K562 (cell line): ENCODE results near the gene JPH4. TPM values are rescaled to one million over a fixed set of nuclear protein-coding genes. Genes with fewer than 3 reads are reported as not detected.

Experiments used
- ATAC-seq: fragments of 200-7000 bp; cut with Tn5 transposase; 3 replicates; pipeline ENCODE4 v1.9.1; 2020; ENCODE audit warnings: moderate library complexity
- BruUV-seq: library from RNA; stranded (reverse); fragments of 400-500 nt; replicated peaks from 2 replicates; lab custom pipeline; 2021; lab: Mats Ljungman, UMichigan
- CTCF ChIA-PET: fragments of 300-600 bp; formaldehyde crosslinking; extraction: SDS; loops from one replicate; lab custom pipeline; 2021; ENCODE audit warnings: low intra/inter-chr PET ratio; lab: Yijun Ruan, JAX
- POLR2A ChIA-PET: fragments of 300-600, 350-650 bp; sonication (Branson Sonifier 250); formaldehyde crosslinking; extraction: SDS; loops from one replicate; lab custom pipeline; 2021; ENCODE audit warnings: antibody characterized with exemption, inconsistent platforms; lab: Yijun Ruan, JAX
- DNase-seq, 4 experiments: peaks; one replicate each; pipeline versions ENCODE4 v3.0.0 to v3.0.0-alpha.2; 2011 to 2018; ENCODE audit warnings: low spot score in 3 of 4, mixed read lengths in 3 of 4; ENCODE audit errors: extremely low read depth in 1 of 4
- FAIRE-seq: peaks from 2 replicates; lab custom pipeline; 2011; peaks lifted over from hg19 to GRCh38; lab: Jason Lieb, UNC
- H2AFZ ChIP-seq: 2 replicates; pipeline ENCODE4 v1.6.0; 2011; ENCODE audit warnings: low read depth, low read length, control low read depth, inconsistent platforms
- H3K27ac ChIP-seq: fragments of 200-600 bp; 3 replicates; pipeline ENCODE4 v1.8.0; 2011; ENCODE audit warnings: low read depth, mild to moderate bottlenecking, control low read depth, inconsistent platforms, low read length, moderate library complexity, mixed read lengths; ENCODE audit errors: extremely low read depth
- H3K27me3 ChIP-seq, 2 experiments: fragments of 300-600 bp in 1 of 2; 2 replicates in 1 of 2; 3 replicates in 1 of 2; pipeline versions ENCODE4 v1.6.0 to v1.8.0; 2011; ENCODE audit warnings: inconsistent platforms in 2 of 2, low read length in 2 of 2, mild to moderate bottlenecking in 1 of 2, mixed read lengths in 1 of 2, moderate library complexity in 1 of 2; ENCODE audit not compliant: control insufficient read depth in 2 of 2, insufficient read depth in 2 of 2
- H3K36me3 ChIP-seq: fragments of 300-600 bp; 3 replicates; pipeline ENCODE4 v1.8.0; 2011; ENCODE audit warnings: mild to moderate bottlenecking, low read length, inconsistent platforms; ENCODE audit not compliant: control insufficient read depth, insufficient read depth
- H3K4me1 ChIP-seq, 2 experiments: fragments of 200-600 bp in 1 of 2; replicated peaks in 1 of 2; 2 replicates in 1 of 2; 3 replicates in 1 of 2; pipeline versions ENCODE4 v1.5.1 to v1.8.0; 2011; ENCODE audit warnings: inconsistent platforms in 2 of 2, low read length in 2 of 2, mild to moderate bottlenecking in 1 of 2, mixed read lengths in 1 of 2, moderate library complexity in 1 of 2; ENCODE audit not compliant: control insufficient read depth in 2 of 2, insufficient read depth in 2 of 2
- H3K4me2 ChIP-seq: 2 replicates; pipeline ENCODE4 v1.6.1; 2011; ENCODE audit warnings: low read length, control low read depth, inconsistent platforms, mixed read lengths; ENCODE audit not compliant: insufficient read depth
- H3K4me3 ChIP-seq: fragments of 200-600 bp; sonication (generic), shearing (Covaris generic); 2 replicates; pipeline ENCODE4 v1.5.1; 2016; ENCODE audit warnings: control low read depth, inconsistent platforms
- H3K79me2 ChIP-seq: fragments of 200-600 bp; 3 replicates; pipeline ENCODE4 v1.8.0; 2011; ENCODE audit warnings: low read length, inconsistent platforms; ENCODE audit not compliant: control insufficient read depth, insufficient read depth
- H3K9ac ChIP-seq, 2 experiments: 2 replicates each; pipeline versions ENCODE4 v1.6.0 to v1.6.1; 2011; ENCODE audit warnings: low read depth in 2 of 2, low read length in 2 of 2, control low read depth in 1 of 2, inconsistent platforms in 1 of 2, mild to moderate bottlenecking in 1 of 2, mixed read lengths in 1 of 2; ENCODE audit not compliant: insufficient read depth in 1 of 2
- H3K9me1 ChIP-seq: one replicate; pipeline ENCODE4 v1.6.0; 2011; ENCODE audit warnings: inconsistent platforms, mild to moderate bottlenecking, low read length, moderate library complexity; ENCODE audit not compliant: control insufficient read depth, insufficient read depth
- H3K9me3 ChIP-seq: replicated peaks from 2 replicates; pipeline ENCODE4 v1.5.1; 2011; ENCODE audit warnings: low read depth, low read length, inconsistent platforms; ENCODE audit not compliant: control insufficient read depth, insufficient read depth
- H4K20me1 ChIP-seq: replicated peaks from 2 replicates; pipeline ENCODE4 v1.6.1; 2011; ENCODE audit warnings: low read length, inconsistent platforms, mixed read lengths; ENCODE audit not compliant: control insufficient read depth, insufficient read depth
- ATF4 ChIP-seq: fragments of 450-650 bp; formaldehyde crosslinking; IDR thresholded peaks from 2 replicates; pipeline ENCODE4 v1.4.0; 2022; ENCODE audit warnings: mild to moderate bottlenecking, moderate library complexity
- GTF2A2 ChIP-seq: IDR thresholded peaks from 2 replicates; pipeline ENCODE4 v1.6.1; 2016; ENCODE audit warnings: mild to moderate bottlenecking, missing genetic modification characterization, missing compliant biosample characterization
- HNRNPUL1 ChIP-seq: fragments of 200-400 bp; formaldehyde crosslinking; IDR thresholded peaks from 2 replicates; pipeline ENCODE4 v1.6.1; 2017; ENCODE audit warnings: low read length
- KAT8 ChIP-seq: fragments of 450-650 bp; IDR thresholded peaks from 2 replicates; pipeline ENCODE4 v1.6.1; 2016; ENCODE audit warnings: low read depth, mild to moderate bottlenecking
- KDM1A ChIP-seq, 2 experiments: fragments of 450-650 bp; IDR thresholded peaks; 2 replicates each; pipeline ENCODE4 v1.6.1; 2016; ENCODE audit warnings: mild to moderate bottlenecking in 2 of 2
- MAFG ChIP-seq: fragments of 450-650 bp; conservative IDR thresholded peaks from 2 replicates; pipeline ENCODE4 v1.6.1; 2016; ENCODE audit warnings: missing genetic modification characterization, missing compliant biosample characterization
- MXI1 ChIP-seq: IDR thresholded peaks from 2 replicates; pipeline ENCODE4 v1.6.1; 2011; ENCODE audit warnings: low read depth, mild to moderate bottlenecking, improper control_type of control experiment, low read length
- RBM34 ChIP-seq: fragments of 200-400 bp; formaldehyde crosslinking; IDR thresholded peaks from 2 replicates; pipeline ENCODE4 v1.6.1; 2018; ENCODE audit warnings: low read length, borderline replicate concordance; ENCODE audit not compliant: insufficient read depth
- SREBF1 ChIP-seq: fragments of 150-350 bp; IDR thresholded peaks from 2 replicates; pipeline ENCODE4 v1.6.1; 2014; ENCODE audit warnings: antibody characterized with exemption, low read depth, low read length, borderline replicate concordance
- SREBF2 ChIP-seq: sonication (generic); formaldehyde crosslinking; IDR thresholded peaks from 2 replicates; pipeline ENCODE4 v1.4.0; 2020; ENCODE audit warnings: mild to moderate bottlenecking, missing genetic modification reagents
- SRSF1 ChIP-seq: fragments of 200-400 bp; formaldehyde crosslinking; IDR thresholded peaks from 2 replicates; pipeline ENCODE4 v1.6.1; 2017; ENCODE audit warnings: mild to moderate bottlenecking, low read depth, low read length, moderate library complexity
- TBP ChIP-seq: optimal IDR thresholded peaks from 2 replicates; pipeline ENCODE3; 2011; ENCODE audit warnings: low read depth, low read length, improper control_type of control experiment
- ZNF212 ChIP-seq: fragments of 450-650 bp; formaldehyde crosslinking; IDR thresholded peaks from 2 replicates; pipeline ENCODE4 v1.4.0; 2020; ENCODE audit warnings: mild to moderate bottlenecking
- ZNF280B ChIP-seq: fragments of 250-450 bp; sonication (Bioruptor Pico); IDR thresholded peaks from 2 replicates; pipeline ENCODE4 v1.5.1; 2021; ENCODE audit warnings: mild to moderate bottlenecking
- ZNF655 ChIP-seq: fragments of 250-450 bp; sonication (Bioruptor Pico); IDR thresholded peaks from 2 replicates; pipeline ENCODE4 v1.5.0; 2021
- ZNF717 ChIP-seq: fragments of 250-450 bp; sonication (Bioruptor Pico); IDR thresholded peaks from 2 replicates; pipeline ENCODE4 v1.5.0; 2021
- WGBS: fragments of 100-300 bp; shearing (Covaris generic); methylation state at CpG from one replicate; pipeline ENCODE4 v1.1.6; 2016; ENCODE audit warnings: low coverage, mixed read lengths; ENCODE audit not compliant: insufficient coverage; ENCODE audit errors: missing lambda C conversion rate; 5-methylcytosine and 5-hydroxymethylcytosine counted together
- in situ Hi-C: fragments of 300-500 bp; cut with MboI; formaldehyde crosslinking; loops from 4 replicates; pipeline ENCODE4 v1.15.0; 2018; ENCODE audit warnings: inconsistent platforms, mixed read lengths
- intact Hi-C: fragments of 100-400 bp; cut with micrococcal nuclease; formaldehyde crosslinking; loops from 2 replicates; pipeline ENCODE4 v1.14.2; 2022
- polyA plus RNA-seq, 8 experiments: library from polyadenylated mRNA; depleted of rRNA in 4 of 8; stranded (reverse) in 5 of 8; unstranded in 3 of 8; fragments of >200 nt; fragmentation: Nextera tagmentation in 2 of 8; fragmentation: Illumina TruSeq in 1 of 8; extraction: Ambion mirVana in 2 of 8; extraction: Trizol in 1 of 8; gene quantifications; 2 replicates each; pipeline versions ENCODE4 v1.2.1 to v1.2.3, GENCODE V29; 2011 to 2014; ENCODE audit warnings: inconsistent platforms in 1 of 8, missing spikeins in 1 of 8
- total RNA-seq, 7 experiments: library from RNA; depleted of rRNA in 6 of 7; stranded (reverse); fragments of >200 nt in 6 of 7; fragmentation: Illumina TruSeq in 2 of 7; extraction: Trizol in 2 of 7; gene quantifications; 2 replicates each; pipeline versions ENCODE4 v1.2.1 to v1.2.3, GENCODE V29; 2011 to 2021; ENCODE audit warnings: low replicate concordance in 1 of 7
- TF ChIP-seq, protein P1 (sequence below): fragments of 450-650 bp; IDR thresholded peaks from 2 replicates; pipeline ENCODE4 v1.6.1; 2016; ENCODE audit warnings: missing biosample characterization, missing genetic modification characterization

Gene JPH4
- total and polyA plus RNA-seq, 9 of the 15 experiments (the other 6 are each of a cell fraction or from before 2014, with no cell fraction given), result 0.04 to 0.13 (median 0.06) TPM; not detected in 5

GRCh38 chr14:23612354-23612732, 33.8 kb upstream of the JPH4 start:
- TF ChIP-seq ZNF655 (CRISPR knock-in tag), result no peak
- no peak for TF ChIP-seq ZNF717 (CRISPR knock-in tag)
- TF ChIP-seq, protein P1, sequence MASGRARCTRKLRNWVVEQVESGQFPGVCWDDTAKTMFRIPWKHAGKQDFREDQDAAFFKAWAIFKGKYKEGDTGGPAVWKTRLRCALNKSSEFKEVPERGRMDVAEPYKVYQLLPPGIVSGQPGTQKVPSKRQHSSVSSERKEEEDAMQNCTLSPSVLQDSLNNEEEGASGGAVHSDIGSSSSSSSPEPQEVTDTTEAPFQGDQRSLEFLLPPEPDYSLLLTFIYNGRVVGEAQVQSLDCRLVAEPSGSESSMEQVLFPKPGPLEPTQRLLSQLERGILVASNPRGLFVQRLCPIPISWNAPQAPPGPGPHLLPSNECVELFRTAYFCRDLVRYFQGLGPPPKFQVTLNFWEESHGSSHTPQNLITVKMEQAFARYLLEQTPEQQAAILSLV (tag), result no peak
- TF ChIP-seq RBM34, result no peak
- TF ChIP-seq HNRNPUL1, result no peak
- no peak for TF ChIP-seq KAT8
- no peak for TF ChIP-seq SRSF1
- TF ChIP-seq TBP, result no peak
- no peak for TF ChIP-seq KDM1A (IDR thresholded peaks at IDR 0.05)
- TF ChIP-seq SREBF2, result no peak
- no peak for TF ChIP-seq SREBF1
- no peak for TF ChIP-seq MXI1
- TF ChIP-seq ZNF212 (CRISPR knock-in tag), result no peak
- no peak for TF ChIP-seq GTF2A2 (tag)
- TF ChIP-seq ATF4 (CRISPR knock-in tag), result no peak
- TF ChIP-seq MAFG (tag), result no peak
- no peak for TF ChIP-seq ZNF280B (CRISPR knock-in tag)
- ChIA-PET POLR2A (interaction anchor here (0.7 kb wide), 1 partner anchor 120 kb away, joined by 3 read pairs; no protein-coding TSS in a partner anchor), CTCF (no interaction called here)
- no peak overlapping the region for H3K4me3 ChIP-seq
- no peaks in the 10 kb centered on the region for H3K9me3 ChIP-seq
- 0% methylated on average over 4 of the region's 4 CpGs for WGBS
- in situ Hi-C loops (no loop called here), intact Hi-C loops (no loop called here)
- peaks cover 0 to 8% of the 10 kb centered on the region in 2 experiments; a peak in 2 of 5 replicates for H3K27me3 ChIP-seq
- FAIRE-seq (no peak), ATAC-seq (no peak), DNase-seq (no peak)
- no peaks in the 10 kb centered on the region for H4K20me1 ChIP-seq
- H3K4me1 ChIP-seq, result no peaks in the 10 kb centered on the region
- no peak overlapping the region for H3K27ac ChIP-seq
- no peaks in the 10 kb centered on the region for H3K79me2 ChIP-seq
- H3K36me3 ChIP-seq, result no peaks in the 10 kb centered on the region
- H2AFZ ChIP-seq, result no peak overlapping the region
- BruUV-seq, result no TSS peak
- H3K9me1 ChIP-seq, result no peaks in the 10 kb centered on the region
- no peak overlapping the region for H3K9ac ChIP-seq
- no peak overlapping the region for H3K4me2 ChIP-seq
